HUDEP-2 (cell line): ENCODE results near the gene CCDC102A.
"Not testable (repeated sequence)": the region's sequence is repeated elsewhere in the genome, so short reads cannot be mapped to it uniquely, and the experiment has no call there.

Experiments used
- DNase-seq, 76 experiments: peaks; one replicate each; lab custom pipeline; 2025; ENCODE audit not compliant: unreplicated experiment in 76 of 76; lab: John Stamatoyannopoulos, UW

Gene CCDC102A

DNA sequence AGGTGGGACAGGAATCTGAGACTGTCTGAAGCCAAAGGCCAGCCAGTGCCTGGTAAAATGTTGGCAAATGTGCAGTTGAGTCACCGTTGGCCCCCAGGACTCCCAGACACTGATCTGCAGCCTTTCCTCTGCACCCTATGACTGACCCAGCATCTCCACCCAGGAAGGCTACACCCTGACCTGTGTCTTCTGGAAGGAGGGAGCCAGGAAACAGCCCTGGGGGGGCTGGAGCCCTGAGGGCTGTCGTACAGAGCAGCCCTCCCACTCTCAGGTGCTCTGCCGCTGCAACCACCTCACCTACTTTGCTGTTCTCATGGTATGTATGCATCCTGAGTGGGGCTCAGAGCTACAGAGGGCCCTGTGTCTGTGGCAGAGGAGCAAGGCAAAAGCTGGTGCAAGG is 30.1 kb upstream of the CCDC102A start:
- DNase-seq, result no peak

DNA sequence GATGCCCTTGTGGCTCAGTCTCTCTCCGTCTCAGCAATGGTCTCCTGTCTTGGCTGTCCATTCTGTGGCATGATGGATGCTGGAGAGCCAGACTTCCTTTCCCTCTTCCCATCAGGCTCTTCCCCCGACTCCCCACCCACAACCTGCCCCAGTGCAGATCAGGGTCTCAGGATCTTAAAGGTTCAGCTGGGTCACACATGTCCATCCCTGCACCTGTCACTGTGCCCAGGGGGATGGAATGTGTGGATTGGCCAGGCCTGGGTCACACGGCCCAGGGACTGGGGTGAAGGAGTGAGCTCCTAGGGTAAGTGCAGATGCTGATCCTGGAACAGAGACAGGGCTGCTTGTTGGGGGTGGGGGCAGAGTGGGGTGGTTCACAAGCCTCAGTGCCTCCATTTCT is 29.1 kb upstream of the CCDC102A start:
- DNase-seq, result no peak

DNA sequence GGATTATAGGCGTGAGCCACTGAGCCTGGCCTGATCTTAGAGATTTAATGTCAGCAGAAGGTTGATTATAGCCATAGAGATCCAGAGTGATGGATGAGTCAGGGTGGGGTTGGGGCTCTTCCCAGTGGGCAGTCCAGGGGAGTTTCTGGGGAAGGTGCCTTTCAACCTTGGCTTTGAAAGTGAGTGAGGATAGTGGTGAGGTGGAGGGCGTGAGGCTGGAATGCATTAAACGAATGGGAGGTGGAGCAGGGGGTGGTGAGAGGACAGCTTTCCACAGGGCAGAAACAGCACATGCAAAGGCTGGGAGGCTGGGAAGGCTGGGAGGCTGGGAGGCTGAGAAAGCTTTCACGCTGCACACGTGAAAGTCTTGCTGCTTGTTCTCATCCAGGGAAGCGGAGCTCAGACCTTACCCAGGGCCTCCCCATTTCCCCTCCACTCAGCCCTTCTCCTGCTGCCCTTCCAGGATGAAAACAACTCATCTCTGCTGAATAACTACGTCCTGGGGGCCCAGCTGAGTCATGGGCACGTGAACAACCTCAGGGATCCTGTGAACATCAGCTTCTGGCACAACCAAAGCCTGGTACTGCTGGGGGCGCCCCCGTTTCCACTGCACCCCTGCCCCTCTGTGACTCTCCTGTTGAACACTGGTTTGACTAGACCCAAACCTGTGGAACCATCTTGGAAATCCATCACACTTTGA is 28.4 kb upstream of the CCDC102A start:
- DNase-seq, result no peak

- no peak for DNase-seq
Measured at GRCh38 chr16:57563761-57564160, 27.4 kb upstream of the CCDC102A start.

GRCh38 chr16:57563487-57563750 is 27.0 kb upstream of the CCDC102A start:
- no peak for DNase-seq

- no peak for DNase-seq
Measured at GRCh38 chr16:57562669-57563486, 26.5 kb upstream of the CCDC102A start.

- no peak for DNase-seq
Measured at GRCh38 chr16:57562066-57562465, 25.7 kb upstream of the CCDC102A start.

DNA sequence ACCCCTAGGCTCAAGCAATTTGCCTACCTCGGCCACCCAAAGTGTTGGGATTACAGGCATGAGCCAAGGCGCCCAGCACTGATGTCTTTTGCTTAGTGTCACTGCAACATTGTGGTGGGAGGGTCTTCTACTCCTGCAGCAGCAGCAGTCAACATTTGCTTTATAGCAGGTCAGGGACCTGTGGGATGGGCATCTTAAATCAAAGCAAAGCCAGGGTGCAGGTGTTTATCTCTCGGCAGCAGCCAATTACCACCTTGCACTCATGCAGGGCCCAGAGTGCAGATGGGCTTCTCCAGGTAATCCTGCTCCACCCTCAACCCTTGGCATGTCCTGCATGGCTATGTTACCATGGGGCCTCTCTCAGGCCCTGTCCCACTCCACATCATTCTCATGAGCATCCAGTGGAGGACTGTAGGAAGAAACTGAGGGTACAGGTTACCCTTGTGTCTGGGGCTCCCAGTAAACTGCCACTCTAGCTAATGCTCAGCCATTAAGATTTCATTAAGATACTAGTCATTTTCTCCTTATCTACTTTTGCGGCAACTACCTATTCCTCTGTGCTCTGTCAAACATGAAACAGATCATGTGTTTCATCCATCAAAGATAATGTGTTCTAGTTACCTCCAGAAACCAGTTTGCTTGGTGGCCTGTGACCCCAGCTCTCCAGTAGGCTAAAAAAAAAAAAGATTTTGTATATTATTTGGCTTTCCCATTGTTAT is 22.9 kb upstream of the CCDC102A start:
- DNase-seq, result no peak

- no peak for DNase-seq
Measured at GRCh38 chr16:57556941-57557541, 20.7 kb upstream of the CCDC102A start.

DNA sequence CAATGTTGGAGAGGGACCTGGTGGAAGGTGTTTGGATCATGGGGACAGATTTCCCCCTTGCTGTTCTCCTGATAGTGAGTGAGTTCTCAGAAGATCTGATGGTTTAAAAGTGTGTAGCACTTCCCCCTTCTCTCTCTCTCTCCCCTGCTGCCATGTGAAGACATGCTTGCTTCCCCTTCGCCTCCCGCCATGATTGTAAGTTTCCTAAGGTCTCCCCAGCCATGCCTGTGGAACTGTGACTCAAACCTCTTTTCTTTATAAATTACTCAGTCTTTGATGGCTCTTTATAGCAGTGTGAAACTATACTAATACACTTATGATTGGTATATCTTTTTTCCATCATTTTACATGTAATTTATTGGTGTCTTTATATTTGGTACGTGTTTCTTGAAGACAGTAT is 19.5 kb upstream of the CCDC102A start:
- DNase-seq, result no peak

- DNase-seq, result no peak
Measured at GRCh38 chr16:57551057-57551456, 14.7 kb upstream of the CCDC102A start.

- no peak for DNase-seq
Measured at GRCh38 chr16:57549730-57550129, 13.4 kb upstream of the CCDC102A start.

DNA sequence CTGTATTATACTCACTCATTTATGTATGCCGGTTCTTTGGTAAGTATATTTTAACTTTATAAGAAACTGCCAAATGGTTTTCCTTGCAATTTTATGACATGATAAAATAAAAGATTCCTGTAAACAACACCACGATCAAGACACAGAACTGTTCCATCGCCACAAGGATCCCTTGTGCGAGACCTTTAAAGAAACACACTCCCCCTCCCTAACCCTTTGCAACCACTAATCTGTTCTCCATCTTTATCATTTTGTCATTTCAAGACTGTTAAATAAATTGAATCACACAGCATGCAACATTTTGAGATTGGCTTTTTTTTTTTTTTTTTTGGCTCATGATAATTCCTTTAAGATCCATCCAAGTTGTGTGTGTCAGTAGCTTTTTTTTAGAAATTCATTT is 12.0 kb upstream of the CCDC102A start:
- no peak for DNase-seq

DNA sequence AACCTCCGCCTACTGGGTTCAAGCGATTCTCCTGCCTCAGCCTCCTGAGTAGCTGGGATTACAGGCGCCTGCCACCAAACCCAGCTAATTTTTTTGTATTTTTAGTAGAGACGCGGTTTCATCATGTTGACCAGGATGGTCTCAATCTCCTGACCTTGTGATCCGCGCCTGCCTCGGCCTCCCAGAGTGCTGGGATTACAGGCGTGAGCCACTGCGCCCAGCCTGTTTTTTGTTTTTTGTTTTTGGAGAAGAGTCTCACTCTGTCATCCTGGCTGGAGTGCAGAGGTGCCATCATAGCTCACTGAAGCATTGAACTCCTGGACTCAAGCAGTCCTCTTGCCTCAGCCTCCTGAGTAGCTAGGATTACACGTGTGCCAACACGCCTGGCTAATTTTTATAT is 11.2 kb upstream of the CCDC102A start:
- DNase-seq, result not testable (repeated sequence)

DNA sequence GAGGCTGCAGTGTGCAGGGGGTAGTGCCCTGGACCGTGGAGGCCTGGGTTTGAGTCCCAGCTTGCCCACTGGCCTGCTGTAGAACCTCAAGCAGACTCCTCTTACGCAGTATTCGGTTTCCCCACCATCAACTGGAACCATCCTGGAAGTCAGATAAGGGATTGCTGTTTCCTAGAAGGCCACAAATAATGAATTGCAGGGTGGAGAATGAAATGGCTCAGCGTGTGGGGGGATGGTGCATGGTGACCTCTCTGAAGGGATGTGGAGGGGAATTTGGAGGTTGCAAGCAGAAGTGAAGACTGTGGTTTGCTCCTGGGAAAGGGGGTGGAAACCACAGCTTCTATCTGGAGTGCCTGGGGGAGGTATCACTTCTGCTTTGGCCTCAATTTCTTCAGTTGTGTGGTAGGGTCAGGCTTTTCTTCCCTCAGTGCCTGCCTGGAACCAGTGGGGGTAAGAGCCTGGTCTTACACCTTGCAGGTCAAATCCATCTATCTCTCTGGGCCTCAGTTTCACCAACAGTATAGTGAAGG is 7.8 kb upstream of the CCDC102A start:
- DNase-seq, result no peak

DNA sequence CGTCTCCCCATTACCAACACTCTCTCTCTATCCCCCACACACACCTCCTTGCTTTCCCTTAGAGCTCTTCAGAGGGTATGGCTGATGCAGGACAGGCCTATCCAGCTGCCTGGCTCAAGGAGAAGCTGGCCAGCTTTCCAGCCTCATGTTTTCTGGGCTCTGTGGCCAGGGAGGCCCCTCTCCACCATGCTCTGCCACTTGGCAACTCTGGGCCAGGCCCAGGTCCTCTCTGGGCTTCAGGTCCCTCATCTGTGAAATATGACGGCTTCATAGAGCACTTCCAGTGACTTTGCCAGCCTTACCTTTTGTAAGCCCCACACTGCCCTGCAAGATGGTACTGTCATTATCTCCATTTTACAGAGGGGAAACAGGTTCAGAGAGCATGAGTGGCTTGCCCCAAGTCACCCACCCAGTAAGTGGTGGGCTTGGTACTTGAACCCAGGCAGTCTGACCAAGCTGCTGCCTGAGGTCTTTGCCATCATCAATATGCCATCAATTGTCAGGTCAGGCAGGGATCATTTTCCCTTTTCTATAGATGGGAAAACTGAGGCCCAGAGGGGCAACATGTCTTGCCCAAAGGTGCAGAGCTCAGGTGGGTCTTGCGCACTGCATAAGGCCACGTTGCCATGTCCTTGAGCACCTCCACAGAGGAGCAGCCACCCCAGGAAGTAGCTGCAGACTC is 5.5 kb upstream of the CCDC102A start:
- DNase-seq, result no peak

- no peak for DNase-seq
Measured at GRCh38 chr16:57540906-57541753, 4.8 kb upstream of the CCDC102A start.

DNA sequence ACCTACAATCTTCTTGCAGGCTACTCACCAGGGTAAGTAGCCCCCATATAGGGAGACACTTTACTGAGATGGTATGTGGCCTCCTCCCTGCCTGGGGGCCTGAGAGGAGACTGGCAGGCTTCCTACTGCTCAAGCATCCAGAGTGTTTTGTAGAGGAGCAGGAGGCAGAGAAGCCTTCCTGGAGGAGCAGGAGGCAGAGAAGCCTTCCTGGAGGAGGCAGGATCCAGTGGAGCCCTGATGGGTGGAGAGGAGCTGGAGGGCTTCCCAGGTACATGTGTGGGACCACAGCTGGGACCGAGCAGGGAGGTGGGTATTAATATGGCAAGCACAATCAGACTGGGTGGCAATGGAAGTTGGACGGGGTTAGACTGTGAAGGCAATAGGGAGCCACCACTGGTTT is 4.0 kb upstream of the CCDC102A start:
- DNase-seq, result no peak

- DNase-seq, result no peak
Measured at GRCh38 chr16:57539072-57539796, 2.9 kb upstream of the CCDC102A start.
